ENCODE data around the gene GLRX. TPM values are rescaled to one million over a fixed set of nuclear protein-coding genes. Genes with fewer than 3 reads are reported as not detected.

GLRX gene
- total and polyA plus RNA-seq, 11 donors = 69.7 to 293 (median 116) TPM

DNA sequence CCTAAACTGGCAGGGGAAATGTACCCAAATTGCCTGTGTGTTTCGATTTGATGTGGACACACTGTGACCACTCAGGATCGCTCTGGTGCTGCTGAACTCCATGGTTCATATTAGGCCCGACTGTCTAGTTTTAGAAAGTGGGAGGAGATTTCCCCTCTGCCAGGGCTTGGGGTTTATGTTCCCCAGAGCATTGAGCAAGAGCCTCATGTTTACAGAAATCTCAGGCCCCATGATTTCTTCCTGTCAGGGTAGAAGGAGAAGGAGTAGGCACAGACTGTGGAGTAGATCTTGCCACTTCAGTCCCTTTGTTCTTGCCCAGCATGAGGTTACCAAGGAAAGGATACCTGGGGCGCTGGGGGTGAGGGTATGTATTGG is 40.8 kb upstream of the GLRX start:
- 77 to 79% (median 77%) methylated on average over 4 of the region's 4 CpGs for WGBS, 4 donors
- no peaks in the 10 kb centered on the region for H3K36me3 ChIP-seq
- intact Hi-C loops (cut with DNase I) = loop anchor here in 6 of 10 donors (5.0 to 10.0 kb wide), 5 partner anchors 91 to 741 kb away; no protein-coding TSS in a partner anchor
- no peak for TF ChIP-seq CTCF (IDR thresholded peaks at IDR 0.05)
- DNase-seq = no peak
- H3K9me3 ChIP-seq = no peaks in the 10 kb centered on the region
- no peak overlapping the region for H3K4me3 ChIP-seq
- H3K4me1 ChIP-seq = peaks cover 0 to 83% (median 30%) of the 10 kb centered on the region in 12 donors
- H3K27me3 ChIP-seq = no peaks in the 10 kb centered on the region
- H3K27ac ChIP-seq = peak overlapping the region in 4 of 12 donors; percentile 40 to 89 (median 57)
- peak in 1 of 4 donors; percentile 14 for ATAC-seq

DNA sequence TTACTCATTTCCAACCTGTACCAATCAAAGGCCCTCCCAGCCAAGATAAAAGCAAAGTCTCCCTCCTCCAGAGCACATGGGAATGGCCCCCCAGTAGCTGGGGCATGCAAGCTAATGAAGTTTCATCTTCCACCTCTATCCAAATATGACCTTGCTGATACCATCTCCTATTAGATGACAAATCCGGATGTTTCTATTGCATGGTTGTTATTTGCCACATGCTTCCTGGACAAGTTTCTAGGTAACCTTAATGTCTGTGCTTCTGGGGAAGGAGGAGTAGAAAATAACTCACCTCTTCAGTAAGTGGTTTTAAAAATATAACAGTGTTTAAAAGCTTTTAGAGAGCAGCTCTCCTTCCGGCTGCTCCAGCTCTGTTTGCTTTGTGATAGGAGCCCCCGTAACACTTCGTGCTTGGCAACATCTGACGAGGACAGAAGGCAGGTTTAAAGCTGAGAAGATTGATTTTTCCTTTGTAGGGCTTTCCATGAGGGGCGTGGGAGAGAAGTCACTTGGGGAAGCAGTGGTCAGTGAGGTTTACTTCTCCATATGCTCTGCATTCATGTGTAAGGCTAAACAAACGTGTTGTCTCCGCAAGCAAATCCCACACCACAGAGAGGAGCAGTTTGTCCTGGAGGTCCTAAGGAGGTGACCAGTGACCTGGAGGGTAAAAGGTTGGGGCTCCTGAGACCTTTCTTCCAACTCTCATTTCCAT is 40.3 kb upstream of the GLRX start:
- H3K4me1 ChIP-seq = peaks cover 0 to 88% (median 34%) of the 10 kb centered on the region in 12 donors
- 63 to 71% (median 67%) methylated on average over 8 of the region's 8 CpGs for WGBS, 4 donors
- peak overlapping the region in 5 of 12 donors; percentile 14 to 89 (median 52) for H3K27ac ChIP-seq
- no peaks in the 10 kb centered on the region for H3K9me3 ChIP-seq
- H3K36me3 ChIP-seq = no peaks in the 10 kb centered on the region
- TF ChIP-seq CTCF (IDR thresholded peaks at IDR 0.05) (no peak), POLR2A (IDR thresholded peaks at IDR 0.05) (no peak)
- H3K27me3 ChIP-seq = no peaks in the 10 kb centered on the region
- ATAC-seq (no peak), DNase-seq (no peak)
- H3K4me3 ChIP-seq = no peak overlapping the region
- intact Hi-C loops (cut with DNase I) = loop anchor here in 6 of 10 donors (5.0 to 10.0 kb wide), 5 partner anchors 92 to 742 kb away; no protein-coding TSS in a partner anchor

DNA sequence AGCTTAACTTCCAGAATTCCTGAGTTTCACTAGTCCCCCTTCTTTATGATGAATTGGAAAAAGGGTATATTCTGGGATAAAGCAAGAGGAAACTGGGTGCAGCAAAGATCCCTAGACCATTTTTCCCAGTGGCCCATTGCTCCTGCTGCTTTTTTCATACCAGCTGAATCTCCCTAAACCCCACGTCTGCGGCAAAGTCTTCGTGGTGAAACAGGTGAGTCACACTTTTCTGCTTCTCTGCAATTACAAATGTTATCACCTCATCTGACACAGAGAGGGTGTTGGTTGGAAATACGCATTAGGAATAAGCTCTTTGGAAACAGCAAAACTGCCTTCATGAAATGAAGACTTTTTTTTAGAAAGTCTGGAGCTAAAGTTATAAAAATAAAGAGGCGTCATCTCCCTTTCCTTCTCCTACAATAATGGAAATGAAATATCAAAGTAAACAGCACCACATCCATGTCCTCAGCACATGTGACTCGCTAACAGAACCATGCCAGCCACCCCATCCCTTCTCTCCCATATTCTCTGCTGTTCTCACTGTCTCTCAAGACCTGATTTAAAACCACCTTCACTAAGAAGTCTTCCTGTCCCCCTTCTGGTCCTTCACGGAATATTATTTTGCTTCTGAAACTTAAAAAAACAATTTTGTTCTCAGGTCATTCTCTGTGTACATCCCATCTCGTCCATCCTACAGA is 39.5 kb upstream of the GLRX start:
- H3K36me3 ChIP-seq = no peaks in the 10 kb centered on the region
- no peak for DNase-seq
- 77 to 90% (median 86%) methylated on average over 8 of the region's 8 CpGs for WGBS, 4 donors
- no peak for ATAC-seq
- intact Hi-C loops (cut with DNase I) = loop anchor here in 7 of 10 donors (2.0 to 10.0 kb wide), 6 partner anchors 93 to 743 kb away; partner anchors contain the start of gene ELL2 (in 1 of the 7)
- H3K27ac ChIP-seq = peak overlapping the region in 11 of 12 donors; percentile 8 to 89 (median 60)
- H3K27me3 ChIP-seq = no peaks in the 10 kb centered on the region
- no peak overlapping the region for H3K4me3 ChIP-seq
- peaks cover 0 to 92% (median 41%) of the 10 kb centered on the region in 12 donors for H3K4me1 ChIP-seq
- no peaks in the 10 kb centered on the region for H3K9me3 ChIP-seq
- no peak for TF ChIP-seq CTCF (IDR thresholded peaks at IDR 0.05)
- no peak for TF ChIP-seq POLR2A (IDR thresholded peaks at IDR 0.05)

Data from heart left ventricle (tissue), 16 donors.